ENCODE measurements around the gene ZNF410. TPM values are rescaled to one million over a fixed set of nuclear protein-coding genes. Genes with fewer than 3 reads are reported as not detected.
"Not testable (repeated sequence)": the region's sequence is repeated elsewhere in the genome, so short reads cannot be mapped to it uniquely, and the experiment has no call there.

ZNF410 gene
- 63.5 and 73.7 TPM in 2 replicates for polyA plus RNA-seq
- polyA minus RNA-seq, result 92.5 and 100 TPM in 2 replicates

GRCh38 chr14:73886449-73887317 lies at the start of gene ZNF410:
TSS of gene ZNF410 (plus strand) at chr14:73886859. CDS start at chr14:73892176, 5,317 bp downstream.
- Histone ChIP-seq H3K27ac (ENCODE audit: low read length) (peak within 1 kb of the TSS; percentile 67), H3K79me2 (replicated peaks; ENCODE audit: insufficient read depth, low read length) (peaks cover 45% of the 10 kb centered on the region), H2AFZ (ENCODE audit: low read depth, low read length) (peak within 1 kb of the TSS; percentile 86), H3K36me3 (ENCODE audit: insufficient read depth, low read length) (no peaks in the 10 kb centered on the region), H3K9me3 (ENCODE audit: low read length) (no peaks in the 10 kb centered on the region), H3K4me2 (ENCODE audit: low read length) (peak within 1 kb of the TSS; percentile 70), H3F3A (ENCODE audit: insufficient read depth, low read length, poor library complexity, severe bottlenecking) (peaks cover 6% of the 10 kb centered on the region), H3K27me3 (ENCODE audit: insufficient read depth, low read depth, low read length) (no peaks in the 10 kb centered on the region), H3K9ac (ENCODE audit: low read length) (peak within 1 kb of the TSS; percentile 87), H3K9me2 (ENCODE audit: insufficient read depth, low read length) (no peaks in the 10 kb centered on the region), H3K4me3 (ENCODE audit: low read length) (peak within 1 kb of the TSS; percentile 87), H4K20me1 (ENCODE audit: insufficient read depth) (no peaks in the 10 kb centered on the region)
- TF ChIP-seq SMC3 (conservative IDR thresholded peaks at IDR 0.05; ENCODE audit: poor library complexity) (peak; percentile 50), REST (IDR thresholded peaks at IDR 0.05; ENCODE audit: borderline replicate concordance) (peak; percentile 70), TAF1 (IDR thresholded peaks at IDR 0.05; ENCODE audit: low read depth) (peak; percentile 69), EZH2 (IDR thresholded peaks at IDR 0.05; ENCODE audit: borderline replicate concordance, insufficient read depth, low read length, poor library complexity, severe bottlenecking) (no peak), RAD21 (conservative IDR thresholded peaks at IDR 0.05) (peak; percentile 47), CTCF (IDR thresholded peaks at IDR 0.05; ENCODE audit: poor library complexity, severe bottlenecking) (no peak), POLR2AphosphoS5 (IDR thresholded peaks at IDR 0.05) (peak; percentile 70), EP300 (conservative IDR thresholded peaks at IDR 0.05; ENCODE audit: poor library complexity, severe bottlenecking) (peak; percentile 40), MXI1 (conservative IDR thresholded peaks at IDR 0.05; ENCODE audit: poor library complexity, severe bottlenecking) (peak; percentile 72)

GRCh38 chr14:73838293-73839034 lies 48.2 kb upstream of the ZNF410 start:
- not testable (repeated sequence) for H3K9me2 ChIP-seq (ENCODE audit: insufficient read depth, low read length); H3K27ac ChIP-seq (ENCODE audit: low read length); H3K27me3 ChIP-seq (ENCODE audit: insufficient read depth, low read depth, low read length); H3K36me3 ChIP-seq (ENCODE audit: insufficient read depth, low read length); H3K79me2 ChIP-seq (replicated peaks; ENCODE audit: insufficient read depth, low read length); H3K9me3 ChIP-seq (ENCODE audit: low read length); H2AFZ ChIP-seq (ENCODE audit: low read depth, low read length); H3F3A ChIP-seq (ENCODE audit: insufficient read depth, low read length, poor library complexity, severe bottlenecking); H3K9ac ChIP-seq (ENCODE audit: low read length); H4K20me1 ChIP-seq (ENCODE audit: insufficient read depth); H3K4me3 ChIP-seq (ENCODE audit: low read length); H3K4me2 ChIP-seq (ENCODE audit: low read length)

Data from neural cell (in vitro differentiated cells).